ENCODE measurements around the gene TMEM163.
"Not testable (repeated sequence)": the region's sequence is repeated elsewhere in the genome, so short reads cannot be mapped to it uniquely, and the experiment has no call there.

The TMEM163 gene

DNA sequence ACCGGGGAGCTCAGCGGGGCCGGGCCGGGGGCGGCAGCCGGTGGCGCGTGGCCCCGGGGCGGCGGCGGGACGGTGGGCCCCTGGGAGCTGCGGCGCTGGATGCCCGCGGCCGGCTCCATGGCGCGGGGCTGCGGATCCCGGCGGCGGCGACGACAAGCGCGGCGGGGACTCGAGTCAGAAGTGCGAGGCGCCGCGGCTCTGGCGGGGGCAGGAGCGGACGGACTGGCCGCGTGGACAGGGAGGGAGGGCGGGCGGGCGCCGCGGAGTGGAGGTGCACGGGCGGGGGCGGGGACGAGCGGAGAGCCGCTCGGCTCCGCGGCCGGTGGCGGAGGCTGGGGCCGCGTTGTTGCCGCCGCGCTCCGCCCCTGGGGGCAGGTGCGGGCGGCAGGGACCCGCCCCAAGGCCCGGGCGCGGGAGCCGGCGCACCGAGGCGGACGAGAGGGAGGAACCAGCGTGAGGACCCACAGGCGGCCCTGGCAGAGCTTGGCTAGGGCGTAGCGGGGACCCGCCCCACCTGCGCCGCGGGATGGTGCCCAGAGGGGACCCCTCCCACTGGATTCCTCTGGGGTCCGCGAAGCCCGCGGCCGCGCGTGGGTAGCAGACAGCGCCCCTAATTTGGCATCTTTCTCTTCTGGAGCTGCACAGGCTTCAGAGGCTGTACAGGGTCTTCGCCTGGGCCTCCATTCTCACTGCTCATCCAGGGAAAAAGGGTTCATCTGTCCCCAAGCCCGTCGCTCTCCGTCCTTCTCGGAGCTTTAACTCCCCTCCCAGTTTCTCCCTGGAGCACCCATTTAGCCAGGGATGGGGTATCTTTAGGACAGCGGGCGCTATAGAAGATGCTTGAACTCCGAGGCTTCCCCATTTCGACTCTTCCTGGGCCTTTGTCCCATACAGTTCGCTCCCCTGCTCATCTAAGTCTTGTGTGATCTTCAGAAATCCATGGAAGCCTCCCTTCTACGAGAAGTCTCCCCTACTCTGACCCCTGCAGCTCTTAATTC lies at the start of gene TMEM163:
Gene TMEM163 (minus strand): TSS at position 184 of the 998 bp plus-strand sequence.
- peak; percentile 58 for DNase-seq

- no peak for DNase-seq
Measured at GRCh38 chr2:134766583-134766982, 47.8 kb upstream of the TMEM163 start.

DNA sequence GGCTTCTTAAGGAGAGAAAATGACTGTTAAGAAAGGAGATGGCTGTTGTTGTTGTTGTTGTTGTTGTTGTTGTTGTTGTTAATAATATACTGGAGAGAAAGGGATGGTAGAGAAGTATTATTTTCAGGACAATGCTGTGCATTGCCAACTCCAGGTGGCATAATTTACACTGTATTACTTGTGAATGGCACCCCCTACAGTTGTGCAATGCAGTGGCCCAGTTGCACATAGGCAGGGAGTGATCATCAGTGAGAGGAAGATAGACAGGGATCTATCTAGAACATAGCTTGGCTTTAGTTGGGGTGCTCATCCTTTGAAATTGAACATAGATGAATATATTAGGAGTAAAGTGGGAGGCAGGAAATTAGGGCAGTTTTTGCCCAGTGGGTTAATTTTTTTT lies 47.2 kb upstream of the TMEM163 start:
- DNase-seq: no peak

DNA sequence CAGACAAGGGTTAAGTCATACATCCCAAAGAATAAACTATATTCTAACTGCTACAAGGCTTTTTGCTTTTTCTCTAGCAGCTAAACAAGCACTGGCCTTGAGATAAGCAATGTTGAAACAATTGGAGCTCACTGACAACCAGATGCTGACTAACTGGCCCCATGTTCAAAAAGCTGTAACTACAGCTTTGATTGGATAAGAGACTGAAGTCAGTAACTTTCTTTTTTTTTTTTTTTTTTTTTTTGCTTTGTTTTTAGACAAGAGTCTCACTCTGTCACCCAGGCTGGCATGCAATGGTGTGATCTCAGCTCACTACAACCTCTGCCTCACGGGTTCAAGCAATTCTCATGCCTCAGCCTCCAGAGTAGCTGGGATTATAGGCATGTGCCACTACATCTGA lies 45.4 kb upstream of the TMEM163 start:
- no peak for DNase-seq

- no peak for DNase-seq
Measured at GRCh38 chr2:134763164-134763710, 44.4 kb upstream of the TMEM163 start.

GRCh38 chr2:134762508-134762907 lies 43.7 kb upstream of the TMEM163 start:
- no peak for DNase-seq

GRCh38 chr2:134760385-134760784 lies 41.6 kb upstream of the TMEM163 start:
- no peak for DNase-seq

- no peak for DNase-seq
Measured at GRCh38 chr2:134758633-134759032, 39.8 kb upstream of the TMEM163 start.

DNA sequence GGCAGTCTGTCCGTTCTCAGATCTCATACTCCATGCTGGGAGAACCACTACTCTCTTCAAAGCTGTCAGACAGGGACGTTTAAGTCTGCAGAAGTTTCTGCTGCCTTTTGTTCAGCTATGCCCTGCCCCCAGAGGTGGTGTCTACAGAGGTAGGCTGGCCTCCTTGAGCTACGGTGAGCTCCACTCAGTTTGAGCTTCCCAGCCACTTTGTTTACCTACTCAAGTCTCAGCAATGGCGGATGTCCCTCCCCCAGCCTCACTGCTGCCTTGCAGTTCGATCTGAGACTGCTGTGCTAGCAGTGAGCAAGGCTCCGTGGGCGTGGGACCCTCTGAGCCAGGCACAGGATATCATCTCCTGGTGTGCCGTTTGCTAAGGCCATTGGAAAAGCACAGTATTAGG lies 33.2 kb upstream of the TMEM163 start:
- DNase-seq: not testable (repeated sequence)

GRCh38 chr2:134745546-134745945 lies 26.7 kb upstream of the TMEM163 start:
- DNase-seq: no peak

DNA sequence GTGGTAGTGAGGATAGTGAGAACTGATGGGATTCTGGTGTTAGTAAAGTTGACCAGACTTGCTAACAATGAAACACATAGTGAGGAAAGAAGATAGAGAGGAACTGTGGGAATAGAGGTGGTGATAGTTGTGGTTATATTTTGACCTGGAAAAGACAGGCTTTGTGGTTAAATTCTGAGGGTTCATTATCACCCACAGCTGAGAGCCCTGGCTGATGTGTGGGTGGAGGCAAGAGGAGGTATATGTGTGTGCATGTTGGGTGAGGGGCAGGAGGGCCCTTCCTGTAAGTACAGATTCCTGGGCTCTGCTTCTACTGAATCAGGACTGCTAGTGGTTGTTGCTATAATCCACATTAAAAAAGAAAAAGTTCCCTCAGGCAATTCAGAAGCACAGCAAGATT lies 26.2 kb upstream of the TMEM163 start:
- DNase-seq: no peak

- DNase-seq: no peak
Measured at GRCh38 chr2:134739879-134740301, 21.1 kb upstream of the TMEM163 start.

DNA sequence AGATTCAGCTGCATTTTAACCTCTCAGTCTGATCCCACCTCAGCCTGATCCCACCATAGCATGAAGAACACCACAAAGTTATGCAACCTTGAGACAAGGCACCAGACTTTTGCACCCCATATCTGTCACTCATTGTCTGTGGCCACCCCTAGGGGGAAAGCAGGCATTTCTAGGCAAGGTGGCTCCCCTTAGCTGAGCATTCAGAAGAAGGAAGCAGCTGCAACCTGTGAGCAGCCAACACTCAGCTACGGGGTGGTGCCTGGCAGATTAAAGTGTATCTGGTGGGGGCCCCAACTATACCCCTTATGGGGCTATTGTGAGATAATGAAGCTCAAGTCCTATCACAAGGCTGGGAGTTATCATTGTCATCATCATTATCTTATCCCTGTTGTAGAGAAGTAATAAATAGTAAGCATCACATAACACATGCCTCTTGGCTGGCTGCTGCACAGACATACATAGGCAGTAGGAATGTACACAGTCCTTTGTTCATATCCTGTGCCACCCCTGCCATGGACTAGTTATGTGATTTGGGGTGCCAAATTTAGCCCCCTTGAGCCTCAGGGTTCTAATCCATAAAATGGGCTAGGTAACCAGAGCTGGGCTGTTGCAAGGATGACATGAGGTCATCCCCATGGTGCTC lies 20.6 kb upstream of the TMEM163 start:
- DNase-seq: no peak

DNA sequence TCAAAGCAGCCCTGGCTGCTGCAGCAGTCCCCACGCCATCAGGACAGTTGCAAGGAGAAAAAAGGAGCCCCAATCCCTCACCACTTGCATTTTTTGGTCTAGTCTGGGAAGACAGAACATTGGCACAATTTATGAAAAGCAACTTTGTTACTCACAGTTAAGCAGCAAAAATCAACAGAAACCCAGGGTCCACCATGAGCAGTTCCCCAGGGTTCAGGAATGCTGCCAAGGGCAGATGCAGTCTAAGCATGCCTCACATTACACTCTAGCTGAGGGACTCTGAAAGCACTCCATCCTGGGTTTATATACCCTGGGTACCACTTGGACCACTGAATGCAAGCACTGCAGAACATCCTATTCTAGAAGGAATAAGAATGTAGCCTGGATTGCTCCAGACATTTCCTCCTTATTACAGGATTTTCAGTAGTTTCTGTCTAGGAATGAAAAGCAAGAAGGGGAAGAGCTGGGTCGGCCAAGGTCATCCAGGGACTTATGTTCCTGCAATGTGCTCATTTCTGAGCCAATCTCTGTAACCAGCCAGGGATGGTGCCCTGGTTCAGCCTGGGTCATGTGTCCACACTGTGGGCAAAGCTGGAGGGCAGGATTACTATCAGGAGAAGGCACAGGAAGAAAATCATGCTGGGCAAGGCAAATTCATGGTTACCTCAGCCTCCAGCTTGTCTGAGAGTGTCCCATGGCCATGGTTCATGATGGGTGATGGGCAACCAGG lies 19.5 kb upstream of the TMEM163 start:
- DNase-seq: no peak

DNA sequence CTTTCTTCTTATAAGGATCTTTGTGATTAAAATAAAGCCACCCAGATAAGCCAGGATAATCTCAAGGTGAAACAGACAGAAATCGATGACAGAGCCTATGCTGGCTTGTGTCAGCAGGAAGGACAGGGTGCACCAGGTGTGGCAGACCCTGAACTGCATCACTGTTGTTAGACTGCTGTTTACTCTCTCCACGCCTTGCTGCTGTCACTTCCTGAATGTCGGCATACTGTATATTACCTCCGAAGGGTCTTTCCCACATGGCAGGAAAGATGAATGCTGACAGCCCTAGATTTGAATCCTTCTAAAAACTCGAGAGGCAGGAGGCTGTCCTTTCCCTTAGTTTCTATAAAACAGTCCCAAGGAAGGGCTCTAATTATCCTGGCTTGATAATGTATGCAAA lies 18.9 kb upstream of the TMEM163 start:
- DNase-seq: no peak

DNA sequence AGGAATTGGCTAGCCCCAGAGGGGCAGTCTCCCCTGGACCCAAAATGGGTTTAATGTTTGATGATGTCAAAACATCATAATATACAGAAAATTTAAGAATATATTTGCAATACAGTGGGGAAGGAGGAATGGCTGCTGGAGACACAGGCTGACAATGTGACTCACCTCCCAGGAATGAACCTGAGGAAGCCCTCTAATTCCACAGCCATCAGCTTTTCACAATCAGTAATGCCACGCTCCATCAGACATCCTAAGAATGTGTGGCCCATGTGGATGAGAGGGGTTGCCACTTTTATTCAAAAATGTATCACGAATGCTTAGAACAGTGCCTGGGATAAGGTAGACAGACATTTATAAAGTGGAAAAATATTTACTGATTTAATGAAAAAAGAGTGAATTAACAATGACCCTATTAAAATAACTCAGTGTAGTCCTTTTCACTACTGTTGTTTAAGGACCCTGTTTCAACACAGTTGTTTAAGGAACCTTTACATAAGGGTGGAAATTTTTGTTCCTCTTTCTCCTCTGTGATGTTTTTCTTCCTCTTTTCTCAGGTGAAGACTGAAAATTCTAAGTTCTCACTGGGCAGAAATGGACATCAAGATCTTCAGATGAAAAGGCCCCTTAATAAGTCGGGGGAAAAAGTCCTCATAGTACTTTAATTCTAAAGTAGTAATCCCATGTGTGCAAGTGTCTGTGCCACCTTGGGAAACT lies 17.5 kb upstream of the TMEM163 start:
- peak; percentile 35 for DNase-seq

- no peak for DNase-seq
Measured at GRCh38 chr2:134728163-134728562, 9.4 kb upstream of the TMEM163 start.

GRCh38 chr2:134727385-134727784 lies 8.6 kb upstream of the TMEM163 start:
- no peak for DNase-seq

DNA sequence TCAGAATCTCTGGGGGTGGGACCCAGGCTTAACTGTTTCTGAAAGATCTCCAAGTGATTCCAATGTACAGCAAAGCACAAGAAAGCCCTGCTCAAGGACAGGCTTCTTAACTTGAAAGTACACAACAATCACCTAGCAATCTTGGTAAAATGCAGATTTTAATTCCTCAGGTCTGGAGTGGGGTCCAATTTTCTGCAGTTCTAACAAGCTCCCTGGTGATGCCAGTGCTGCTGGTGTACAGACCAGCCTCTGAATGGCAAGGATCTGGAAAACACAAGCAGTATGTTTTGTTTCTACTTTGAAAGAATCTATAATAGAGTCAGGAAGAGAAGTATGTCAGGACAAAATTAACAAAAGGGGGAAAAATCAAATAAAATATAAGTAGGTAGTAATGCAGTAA lies 7.8 kb upstream of the TMEM163 start:
- no peak for DNase-seq

DNA sequence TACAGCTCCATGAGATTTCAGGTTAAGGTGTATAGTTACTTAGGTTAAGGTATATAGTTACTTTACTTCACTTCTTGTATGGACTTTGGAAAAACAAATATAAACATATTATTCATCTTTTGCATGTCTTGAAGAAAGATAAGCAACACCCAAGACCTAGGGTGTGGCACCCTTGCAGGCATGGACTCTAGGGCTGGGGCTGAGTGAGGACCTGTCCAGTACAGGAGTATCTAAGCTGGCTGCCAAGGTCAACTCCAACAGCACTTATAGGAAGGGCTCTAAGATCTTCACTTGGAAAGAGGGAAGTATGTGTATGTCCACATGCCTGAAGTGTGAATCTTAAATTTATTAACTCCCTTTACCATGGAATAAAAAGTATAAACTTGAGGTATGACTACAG lies 7.1 kb upstream of the TMEM163 start:
- no peak for DNase-seq

- DNase-seq: no peak
Measured at GRCh38 chr2:134724341-134724740, 5.5 kb upstream of the TMEM163 start.

DNA sequence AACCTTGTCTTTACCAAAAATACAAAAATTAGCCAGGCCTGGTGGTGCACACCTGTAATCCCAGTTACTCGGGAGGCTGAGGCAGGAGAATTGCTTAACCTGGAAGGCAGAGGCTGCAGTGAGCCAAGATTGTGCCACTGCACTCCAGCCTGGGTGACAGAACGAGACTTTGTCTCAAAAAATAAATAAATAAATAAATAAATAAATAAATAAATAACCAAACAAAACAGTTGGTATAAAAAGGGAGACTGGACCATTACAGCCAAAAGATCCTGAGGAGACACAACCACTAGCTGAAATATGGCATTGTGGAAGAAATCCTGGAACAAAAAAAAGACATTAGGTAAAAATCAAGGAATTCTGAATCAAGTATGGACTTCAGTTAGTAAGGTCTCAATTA lies 4.9 kb upstream of the TMEM163 start:
- not testable (repeated sequence) for DNase-seq

Data from eye (tissue), 1 donor.